Lower lobe of right lung (tissue), 2 donors: ENCODE measurements around the gene FEM1B. TPM values are rescaled to one million over a fixed set of nuclear protein-coding genes. Genes with fewer than 3 reads are reported as not detected.

Source experiments
- ATAC-seq, 2 donors: fragments of 200-7000 bp; cut with Tn5 transposase; one replicate each; pipeline ENCODE4 v1.9.1; 2020 to 2022; ENCODE audit warnings: mild to moderate bottlenecking in 2 of 2, moderate library complexity in 2 of 2
- DNase-seq: peaks from one replicate; pipeline ENCODE4 v3.0.0-alpha.2; 2020
- H3K27ac ChIP-seq: fragments of 200-600 bp; one replicate; pipeline ENCODE4 v1.8.0; 2022
- H3K27me3 ChIP-seq: fragments of 200-600 bp; one replicate; pipeline ENCODE4 v1.8.0; 2022; ENCODE audit warnings: low read depth
- H3K36me3 ChIP-seq: fragments of 200-600 bp; one replicate; pipeline ENCODE4 v1.8.0; 2022; ENCODE audit warnings: mild to moderate bottlenecking
- H3K4me1 ChIP-seq: fragments of 200-600 bp; one replicate; pipeline ENCODE4 v1.8.0; 2022
- H3K4me3 ChIP-seq: fragments of 200-600 bp; one replicate; pipeline ENCODE4 v1.8.0; 2022; ENCODE audit warnings: mild to moderate bottlenecking
- H3K9me3 ChIP-seq: fragments of 200-600 bp; one replicate; pipeline ENCODE4 v1.8.0; 2022
- CTCF ChIP-seq: fragments of 200-600 bp; IDR thresholded peaks from one replicate; pipeline ENCODE4 v1.8.0; 2022; ENCODE audit warnings: antibody characterized with exemption, mild to moderate bottlenecking
- intact Hi-C: fragments of 100-400 bp; cut with DNase I; formaldehyde crosslinking; loops from one replicate; pipeline ENCODE4 v1.11.0; 2022
- total RNA-seq: library from RNA; stranded (reverse); fragmentation: NEBNext Ultra II Directional; extraction: Animal tissue kit (Norgen Biotek cat#: 25700); gene quantifications from one replicate; pipeline ENCODE4 v1.2.1, GENCODE V29; 2021
- donor health status: DM: no; HTN: yes; CAD: no; lungs with severe emphysema.

Gene FEM1B
- total RNA-seq, 1 donor from 2014 or later: 55.3 TPM

- peaks cover 6% of the 10 kb centered on the region for H3K27me3 ChIP-seq
- H3K4me3 ChIP-seq: no peak overlapping the region
- no peak for DNase-seq
- H3K36me3 ChIP-seq: no peaks in the 10 kb centered on the region
- intact Hi-C loops: no loop called here
- no peak for ATAC-seq
- H3K4me1 ChIP-seq: no peaks in the 10 kb centered on the region
- no peak overlapping the region for H3K27ac ChIP-seq
- H3K9me3 ChIP-seq: no peaks in the 10 kb centered on the region
- no peak for TF ChIP-seq CTCF
Observed at GRCh38 chr15:68318931-68319909, 41.7 kb downstream of the FEM1B start.

- H3K27ac ChIP-seq: no peak overlapping the region
- no peak for DNase-seq
- TF ChIP-seq CTCF: no peak
- no peak for ATAC-seq
- no peak overlapping the region for H3K4me3 ChIP-seq
- no peaks in the 10 kb centered on the region for H3K9me3 ChIP-seq
- intact Hi-C loops: no loop called here
- peaks cover 6% of the 10 kb centered on the region for H3K27me3 ChIP-seq
- H3K36me3 ChIP-seq: no peaks in the 10 kb centered on the region
- H3K4me1 ChIP-seq: no peaks in the 10 kb centered on the region
Observed at GRCh38 chr15:68319997-68320396, 42.5 kb downstream of the FEM1B start.

- H3K4me3 ChIP-seq: no peak overlapping the region
- no peaks in the 10 kb centered on the region for H3K4me1 ChIP-seq
- no peak overlapping the region for H3K27ac ChIP-seq
- no peak for DNase-seq
- ATAC-seq: no peak
- intact Hi-C loops: no loop called here
- no peaks in the 10 kb centered on the region for H3K9me3 ChIP-seq
- TF ChIP-seq CTCF: no peak
- H3K27me3 ChIP-seq: peaks cover 3% of the 10 kb centered on the region
- H3K36me3 ChIP-seq: no peaks in the 10 kb centered on the region
Observed at GRCh38 chr15:68321229-68321628, 43.7 kb downstream of the FEM1B start.

GRCh38 chr15:68322796-68323195 is 45.3 kb downstream of the FEM1B start:
- ATAC-seq: no peak
- no peak for TF ChIP-seq CTCF
- no peak for DNase-seq
- no peak overlapping the region for H3K27ac ChIP-seq
- no peak overlapping the region for H3K4me3 ChIP-seq
- H3K9me3 ChIP-seq: no peaks in the 10 kb centered on the region
- H3K4me1 ChIP-seq: no peaks in the 10 kb centered on the region
- no peaks in the 10 kb centered on the region for H3K27me3 ChIP-seq
- intact Hi-C loops: no loop called here
- H3K36me3 ChIP-seq: no peaks in the 10 kb centered on the region

GRCh38 chr15:68325726-68326125 is 48.2 kb downstream of the FEM1B start:
- DNase-seq (no peak), ATAC-seq (no peak)
- Histone ChIP-seq H3K27ac (no peak overlapping the region), H3K27me3 (no peaks in the 10 kb centered on the region), H3K4me1 (no peaks in the 10 kb centered on the region), H3K9me3 (no peaks in the 10 kb centered on the region), H3K4me3 (no peak overlapping the region), H3K36me3 (no peaks in the 10 kb centered on the region)
- TF ChIP-seq CTCF: no peak
- intact Hi-C loops: no loop called here
